Measurements from ENCODE around the gene CHST15.

DNA sequence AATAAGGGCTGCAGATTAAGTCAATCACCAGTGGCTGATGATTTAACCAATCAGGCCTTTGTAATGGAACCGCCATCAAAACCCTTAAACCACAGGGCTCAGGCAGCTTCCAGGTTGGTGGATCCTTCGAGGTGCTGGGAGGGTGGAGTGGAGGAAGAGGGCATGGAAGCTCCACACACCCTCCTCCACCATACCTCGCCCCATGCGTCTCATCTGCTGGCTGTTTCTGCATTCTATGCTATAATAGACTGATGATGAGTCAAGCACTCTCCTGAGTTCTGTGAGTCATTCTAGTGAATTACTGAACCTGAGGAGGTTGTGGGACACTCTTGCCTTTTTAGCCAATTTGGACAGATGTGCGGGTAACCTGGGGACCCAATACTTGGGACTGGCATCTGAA is 43.9 kb downstream of the CHST15 start:
- no peak for TF ChIP-seq CTCF (IDR thresholded peaks at IDR 0.05)
- TF ChIP-seq POLR2A (IDR thresholded peaks at IDR 0.05), result no peak
